Uterus (tissue), 2 donors: ENCODE results near the gene CABCOCO1.
"Not testable (repeated sequence)": the region's sequence is repeated elsewhere in the genome, so short reads cannot be mapped to it uniquely, and the experiment has no call there.

Experiments
- CTCF ChIP-seq, 4 experiments: fragments of 200-600 bp in 2 of 4; fragments of 450-650 bp in 2 of 4; sonication (generic) in 2 of 4; IDR thresholded peaks; one replicate each; pipeline ENCODE4 v1.5.1; 2016 to 2019; ENCODE audit warnings: antibody characterized with exemption in 4 of 4, mild to moderate bottlenecking in 2 of 4, moderate library complexity in 1 of 4
- POLR2A ChIP-seq, 2 donors: fragments of 450-650 bp; IDR thresholded peaks; one replicate each; pipeline ENCODE4 v1.6.1; 2016; ENCODE audit warnings: antibody characterized with exemption in 2 of 2, mild to moderate bottlenecking in 1 of 2, moderate library complexity in 1 of 2

GRCh38 chr10:61712105-61712504 lies 49.4 kb downstream of the CABCOCO1 start:
- TF ChIP-seq CTCF, POLR2A (IDR thresholded peaks at IDR 0.05): not testable (repeated sequence)
